HK-2 (cell line): ENCODE data around the gene KRTAP10-7.
"Not testable (repeated sequence)": the region's sequence is repeated elsewhere in the genome, so short reads cannot be mapped to it uniquely, and the experiment has no call there.

Experiments used
- DNase-seq: peaks from one replicate; pipeline ENCODE4 v3.0.0-alpha.2; 2018; ENCODE audit not compliant: unreplicated experiment

The KRTAP10-7 gene

DNA sequence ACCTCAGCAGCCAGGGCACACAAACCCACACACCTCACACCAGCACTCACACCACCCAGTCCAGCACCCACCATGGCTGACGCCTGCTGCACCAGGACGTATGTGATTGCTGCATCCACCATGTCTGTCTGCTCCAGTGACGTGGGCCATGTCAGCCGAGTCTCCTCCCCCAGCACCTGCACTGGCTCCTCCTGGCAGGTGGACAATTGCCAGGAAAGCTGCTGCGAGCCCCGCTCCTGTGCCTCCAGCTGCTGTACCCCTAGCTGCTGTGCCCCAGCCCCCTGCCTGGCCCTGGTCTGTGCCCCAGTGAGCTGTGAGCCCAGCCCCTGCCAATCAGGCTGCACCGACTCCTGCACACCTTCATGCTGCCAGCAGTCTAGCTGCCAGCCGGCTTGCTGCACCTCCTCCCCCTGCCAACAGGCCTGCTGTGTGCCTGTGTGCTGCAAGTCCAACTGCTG is 11.7 kb downstream of the KRTAP10-7 start, which contains the start of gene KRTAP10-8:
KRTAP10-8 (plus strand) TSS at position 51 of the 458 bp plus-strand sequence; CDS start at position 73, 22 bp downstream.
- DNase-seq: no peak

DNA sequence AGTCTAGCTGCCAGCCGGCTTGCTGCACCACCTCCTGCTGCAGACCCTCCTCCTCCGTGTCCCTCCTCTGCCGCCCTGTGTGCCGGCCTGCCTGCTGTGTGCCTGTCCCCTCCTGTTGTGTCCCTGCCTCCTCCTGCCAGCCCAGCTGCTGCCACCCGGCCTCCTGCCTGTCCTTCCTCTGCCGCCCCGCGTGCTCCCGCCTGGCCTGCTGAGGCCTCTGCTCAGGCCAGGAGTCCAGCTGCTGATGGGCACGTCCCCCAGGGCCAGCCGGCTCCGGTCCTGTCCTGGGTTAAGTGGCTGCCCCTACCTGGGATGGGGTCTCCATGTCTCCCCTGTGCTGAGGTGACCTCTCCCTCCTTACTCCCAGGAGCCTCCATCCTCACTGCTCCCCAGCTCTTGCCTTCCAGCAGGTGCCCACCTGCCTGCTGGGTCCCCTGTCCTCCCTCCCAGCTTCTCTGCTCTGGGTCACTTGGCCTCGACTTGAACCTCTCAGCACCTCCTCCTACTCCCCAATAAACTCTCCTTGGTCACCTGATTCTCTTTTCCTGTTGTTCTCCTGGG is 12.4 kb downstream of the KRTAP10-7 start:
- DNase-seq: no peak

- DNase-seq: no peak
Measured at GRCh38 chr21:44613386-44614155, 13.2 kb downstream of the KRTAP10-7 start.

- no peak for DNase-seq
Measured at GRCh38 chr21:44614161-44614631, 13.8 kb downstream of the KRTAP10-7 start.

DNA sequence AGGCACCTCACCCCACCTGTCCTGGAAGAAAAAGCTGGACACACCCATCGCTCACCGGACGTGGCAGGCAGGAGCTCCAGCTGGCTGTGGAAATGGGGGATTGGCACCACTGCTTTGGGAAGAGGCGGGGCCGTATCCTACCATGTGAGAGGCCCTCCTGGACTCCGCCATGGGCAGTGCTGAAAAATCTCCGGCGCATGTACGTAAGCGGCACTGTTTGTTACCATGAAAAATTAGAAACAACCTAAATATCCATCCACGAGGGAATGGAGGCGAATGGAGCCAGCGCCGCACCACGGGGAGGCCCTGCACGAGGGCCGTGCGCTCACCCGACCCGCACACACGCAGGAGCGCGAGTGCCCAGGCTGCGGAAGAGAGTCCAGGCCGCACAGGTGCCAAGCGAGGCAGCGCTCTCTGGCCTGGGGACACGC is 14.6 kb downstream of the KRTAP10-7 start:
- DNase-seq: no peak

DNA sequence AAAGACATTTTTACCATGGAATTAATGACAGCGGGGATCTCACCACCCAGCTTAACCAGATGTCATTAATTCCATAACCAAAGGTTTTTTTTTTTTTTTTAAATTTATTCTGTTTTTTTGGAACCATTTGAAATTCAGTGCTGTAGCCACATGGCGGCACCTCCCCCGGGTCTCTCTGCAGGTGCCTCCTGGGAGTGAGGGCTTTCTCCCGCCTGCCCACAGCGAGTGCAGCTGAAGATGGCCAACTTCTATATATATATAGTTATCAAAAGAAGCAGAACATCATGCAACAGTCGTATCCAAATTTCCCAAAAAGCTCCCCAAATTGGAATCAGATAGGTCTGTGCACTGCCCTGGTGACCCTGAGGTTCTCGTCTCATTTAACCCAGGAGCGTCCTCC is 15.1 kb downstream of the KRTAP10-7 start:
- DNase-seq: no peak

DNA sequence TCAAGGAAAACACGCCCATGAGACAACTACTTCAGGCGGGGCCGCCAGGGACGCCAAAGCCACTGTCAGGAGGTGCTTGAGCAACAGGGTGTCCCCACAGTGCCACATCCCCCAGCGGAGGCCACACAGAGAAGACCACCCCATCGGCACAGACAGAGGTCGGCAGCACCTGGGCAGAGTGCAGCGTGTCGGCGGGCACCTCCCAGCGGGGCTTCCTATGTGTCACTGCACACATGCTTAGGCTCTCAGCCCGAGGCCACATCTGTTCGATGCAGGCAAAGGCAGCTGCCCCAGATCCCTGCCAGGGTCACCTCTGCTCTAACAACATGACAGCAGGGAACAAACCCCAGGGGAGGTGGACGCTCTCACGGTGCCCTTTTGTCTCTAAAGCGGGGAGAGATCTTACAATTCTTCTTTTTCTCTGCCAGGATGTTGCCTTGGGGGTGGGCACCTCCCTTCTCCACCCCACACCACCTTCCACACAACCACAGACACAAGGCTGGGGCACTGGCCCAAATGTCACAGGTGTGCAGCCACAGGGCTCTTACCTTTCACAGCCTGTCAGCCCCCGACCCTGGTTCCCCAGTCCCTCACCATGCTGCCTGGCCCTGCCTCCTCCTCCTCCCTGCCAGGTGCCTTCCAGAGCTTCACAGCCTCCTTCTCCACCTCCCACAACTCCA is 15.7 kb downstream of the KRTAP10-7 start:
- no peak for DNase-seq

DNA sequence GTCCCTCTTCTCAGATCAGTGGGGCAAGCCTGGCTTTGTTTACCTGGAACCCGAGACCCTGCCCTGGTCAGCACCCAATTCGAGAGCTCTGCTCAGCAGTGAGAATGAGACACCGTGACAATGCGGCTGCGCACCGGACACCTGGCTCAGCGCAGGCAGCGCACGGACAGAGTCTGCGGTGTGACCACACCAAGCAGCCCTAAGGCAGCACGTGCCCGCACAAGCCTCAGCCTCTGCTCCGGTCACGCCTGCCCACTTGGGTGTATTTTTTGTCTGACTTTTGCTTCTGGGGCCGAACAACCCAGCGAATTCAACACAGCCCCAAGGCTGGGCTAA is 16.2 kb downstream of the KRTAP10-7 start:
- DNase-seq: no peak

DNA sequence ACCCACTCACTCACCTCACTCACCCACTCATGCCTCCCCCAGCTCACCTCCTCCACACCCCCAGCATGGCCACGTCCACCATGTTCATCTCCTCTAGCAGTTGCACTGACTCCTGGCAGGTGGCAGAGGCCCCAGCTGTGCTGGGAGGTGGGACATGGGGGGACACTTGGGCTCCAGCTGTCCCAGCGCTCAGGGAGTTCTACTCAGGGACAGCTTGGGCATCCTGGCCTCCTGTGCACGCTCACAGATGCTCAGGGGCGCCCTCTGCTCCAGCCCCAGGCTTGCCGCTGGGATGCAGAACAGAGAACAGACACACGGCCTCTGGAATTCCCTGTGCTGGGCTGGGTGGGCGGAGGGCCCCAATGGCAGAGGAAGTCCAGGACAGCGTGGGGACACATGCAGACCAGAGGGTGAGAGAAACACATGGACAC is 16.7 kb downstream of the KRTAP10-7 start:
- no peak for DNase-seq

- DNase-seq: no peak
Measured at GRCh38 chr21:44618504-44618903, 18.1 kb downstream of the KRTAP10-7 start.

DNA sequence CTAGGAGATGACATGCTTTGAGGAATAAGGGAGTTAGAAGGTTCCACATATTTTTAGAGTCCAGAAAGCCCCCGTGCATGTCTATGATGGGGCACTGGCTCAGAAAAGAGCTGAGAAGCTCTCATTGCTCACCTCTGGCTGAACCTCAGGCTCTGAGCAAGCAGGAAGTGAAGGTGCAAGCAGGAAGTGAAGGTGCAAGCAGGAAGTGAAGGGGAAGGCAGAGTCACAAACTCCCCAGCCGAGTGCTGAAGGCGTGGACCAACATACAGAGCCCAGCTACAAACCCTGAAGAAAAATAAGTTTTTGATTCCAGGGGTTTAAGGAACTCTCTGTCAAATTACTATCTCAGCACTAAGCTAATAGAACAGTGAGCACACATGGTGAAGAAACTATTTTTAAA is 18.5 kb downstream of the KRTAP10-7 start:
- no peak for DNase-seq

GRCh38 chr21:44619886-44620285 is 19.5 kb downstream of the KRTAP10-7 start:
- no peak for DNase-seq

GRCh38 chr21:44623575-44623974 is 23.2 kb downstream of the KRTAP10-7 start:
- DNase-seq: no peak

GRCh38 chr21:44625756-44626155 is 25.4 kb downstream of the KRTAP10-7 start:
- no peak for DNase-seq

DNA sequence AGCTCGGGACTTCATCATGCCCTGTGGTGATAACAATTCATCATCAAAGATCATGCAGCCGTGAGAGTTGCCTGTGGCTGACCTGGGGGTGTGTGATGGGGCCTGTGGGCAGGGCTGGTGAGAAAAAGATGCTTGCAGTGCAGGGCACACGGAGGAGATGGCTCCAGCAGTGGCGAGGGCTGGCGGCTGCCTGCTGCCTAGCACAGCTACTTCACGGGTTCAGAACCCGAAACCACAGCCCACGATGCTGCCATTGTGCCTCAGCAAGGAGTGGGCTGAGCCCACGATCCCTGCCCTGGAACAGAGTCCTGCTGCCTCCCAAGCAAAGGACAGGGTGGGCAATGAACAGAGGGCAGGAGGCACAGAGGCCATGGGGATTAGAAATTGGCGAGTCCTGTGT is 25.9 kb downstream of the KRTAP10-7 start:
- DNase-seq: no peak

GRCh38 chr21:44626673-44627143 is 26.3 kb downstream of the KRTAP10-7 start, which contains the start of gene KRTAP10-9:
Gene KRTAP10-9, plus strand, starts transcription at chr21:44627093. Its CDS starts 79 bp downstream, at chr21:44627172.
- DNase-seq: no peak

DNA sequence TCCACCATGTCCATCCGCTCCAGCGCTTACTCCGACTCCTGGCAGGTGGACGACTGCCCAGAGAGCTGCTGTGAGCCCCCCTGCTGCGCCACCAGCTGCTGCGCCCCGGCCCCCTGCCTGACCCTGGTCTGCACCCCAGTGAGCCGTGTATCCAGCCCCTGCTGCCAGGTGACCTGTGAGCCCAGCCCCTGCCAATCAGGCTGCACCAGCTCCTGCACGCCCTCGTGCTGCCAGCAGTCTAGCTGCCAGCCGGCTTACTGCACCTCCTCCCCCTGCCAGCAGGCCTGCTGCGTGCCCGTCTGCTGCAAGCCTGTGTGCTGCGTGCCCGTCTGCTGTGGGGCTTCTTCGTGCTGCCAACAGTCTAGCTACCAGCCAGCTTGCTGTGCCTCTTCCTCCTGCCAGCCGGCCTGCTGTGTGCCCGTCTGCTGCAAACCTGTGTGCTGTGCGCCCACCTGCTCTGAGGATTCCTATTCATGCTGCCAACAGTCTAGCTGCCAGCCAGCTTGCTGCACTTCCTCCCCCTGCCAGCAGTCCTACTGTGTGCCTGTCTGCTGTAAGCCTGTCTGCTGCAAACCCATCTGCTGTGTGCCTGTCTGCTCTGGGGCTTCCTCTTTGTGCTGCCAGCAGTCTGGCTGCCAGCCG is 26.9 kb downstream of the KRTAP10-7 start:
- not testable (repeated sequence) for DNase-seq

DNA sequence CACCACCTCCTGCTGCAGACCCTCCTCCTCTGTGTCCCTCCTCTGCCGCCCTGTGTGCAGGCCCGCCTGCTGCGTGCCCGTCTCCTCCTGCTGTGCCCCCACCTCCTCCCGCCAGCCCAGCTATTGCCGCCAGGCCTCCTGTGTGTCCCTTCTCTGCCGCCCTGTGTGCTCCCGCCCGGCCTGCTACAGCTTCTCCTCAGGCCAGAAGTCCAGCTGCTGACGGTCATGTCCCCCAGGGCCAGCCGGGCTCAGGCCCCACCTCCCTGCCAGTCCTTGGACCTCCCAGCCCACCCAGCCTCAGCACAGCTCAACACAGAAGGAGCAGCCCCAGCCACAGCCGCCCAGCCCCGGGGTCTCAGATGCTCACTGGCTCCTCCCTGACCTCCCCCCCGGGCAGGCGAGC is 27.4 kb downstream of the KRTAP10-7 start:
- DNase-seq: not testable (repeated sequence)

- no peak for DNase-seq
Measured at GRCh38 chr21:44628707-44629391, 28.5 kb downstream of the KRTAP10-7 start.

DNA sequence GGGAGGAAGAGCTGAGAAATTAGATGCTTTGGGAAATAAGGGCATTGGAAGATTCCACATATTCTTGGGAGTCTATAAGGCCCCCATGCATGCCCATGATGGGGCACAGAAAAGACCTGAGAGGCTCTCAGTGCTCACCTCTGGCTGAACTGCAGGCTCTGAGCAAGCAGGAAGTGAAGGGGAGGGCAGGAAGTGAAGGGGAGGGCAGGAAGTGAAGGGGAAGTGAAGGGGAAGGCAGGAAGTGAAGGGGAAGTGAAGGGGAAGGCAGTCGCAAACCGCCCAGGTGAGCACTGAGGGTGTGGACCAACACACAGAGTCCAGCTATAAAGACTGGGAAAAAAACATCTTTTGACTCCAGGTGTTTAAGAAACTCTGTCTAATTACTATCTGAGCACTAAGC is 30.0 kb downstream of the KRTAP10-7 start:
- DNase-seq: no peak

- DNase-seq: no peak
Measured at GRCh38 chr21:44632067-44632466, 31.7 kb downstream of the KRTAP10-7 start.
